DOHH2 (cell line): ENCODE results near the gene ROBO2.

ENCODE experiments used
- H3F3A ChIP-seq: fragments of 200-600 bp; sonication (generic), shearing (Covaris generic); 2 replicates; pipeline ENCODE4 v1.6.0; 2016; ENCODE audit warnings: antibody characterized with exemption, mild to moderate bottlenecking; ENCODE audit not compliant: control insufficient read depth, insufficient read depth
- H3K27ac ChIP-seq: fragments of 200-600 bp; sonication (generic); 2 replicates; pipeline ENCODE4 v1.5.1; 2014; ENCODE audit warnings: low read depth, mild to moderate bottlenecking, low read length, moderate library complexity
- H3K27me3 ChIP-seq: fragments of 200-600 bp; sonication (generic); 2 replicates; pipeline ENCODE4 v1.6.1; 2014; ENCODE audit warnings: mild to moderate bottlenecking, low read length, mixed read lengths; ENCODE audit not compliant: control insufficient read depth
- H3K36me3 ChIP-seq: fragments of 200-600 bp; sonication (generic); 2 replicates; pipeline ENCODE4 v1.6.1; 2014; ENCODE audit warnings: mild to moderate bottlenecking, low read length, moderate library complexity, mixed read lengths; ENCODE audit not compliant: control insufficient read depth
- H3K4me1 ChIP-seq: fragments of 200-600 bp; sonication (generic); 2 replicates; pipeline ENCODE4 v1.6.1; 2014; ENCODE audit warnings: mild to moderate bottlenecking, low read length, mixed read lengths; ENCODE audit not compliant: control insufficient read depth
- H3K4me2 ChIP-seq: fragments of 200-600 bp; sonication (generic); 2 replicates; pipeline ENCODE4 v1.6.0; 2014; ENCODE audit warnings: mild to moderate bottlenecking, low read length, moderate library complexity
- H3K4me3 ChIP-seq: fragments of 200-600 bp; sonication (generic); 2 replicates; pipeline ENCODE4 v1.5.1; 2014; ENCODE audit warnings: mild to moderate bottlenecking, low read length, mixed read lengths
- H3K79me2 ChIP-seq: fragments of 200-600 bp; sonication (generic); 2 replicates; pipeline ENCODE4 v1.6.1; 2014; ENCODE audit warnings: mild to moderate bottlenecking, low read length, mixed read lengths; ENCODE audit not compliant: control insufficient read depth
- H3K9me2 ChIP-seq: fragments of 200-600 bp; sonication (generic); replicated peaks from 2 replicates; pipeline ENCODE4 v1.6.1; 2014; ENCODE audit warnings: mild to moderate bottlenecking, low read length, mixed read lengths; ENCODE audit not compliant: control insufficient read depth
- H3K9me3 ChIP-seq: fragments of 200-600 bp; sonication (generic); 2 replicates; pipeline ENCODE4 v1.6.1; 2014; ENCODE audit warnings: antibody characterized with exemption, low read length, mixed read lengths; ENCODE audit not compliant: control insufficient read depth, insufficient read depth
- H4K20me1 ChIP-seq: fragments of 200-600 bp; sonication (generic); 2 replicates; pipeline ENCODE4 v1.6.0; 2014; ENCODE audit warnings: low read depth, mild to moderate bottlenecking, antibody characterized with exemption, low read length, moderate library complexity; ENCODE audit not compliant: control insufficient read depth, insufficient read depth
- EZH2phosphoT487 ChIP-seq: fragments of 200-600 bp; sonication (generic); IDR thresholded peaks from 2 replicates; pipeline ENCODE4 v1.6.1; 2017; ENCODE audit warnings: borderline replicate concordance, mild to moderate bottlenecking, antibody characterized with exemption, low read length, moderate library complexity, mixed read lengths
- TF ChIP-seq, protein P1 (sequence below): fragments of 200-600 bp; sonication (generic); IDR thresholded peaks from one replicate; pipeline ENCODE4 v1.5.1; 2014; ENCODE audit warnings: antibody characterized with exemption, mild to moderate bottlenecking, low read depth, low read length; ENCODE audit not compliant: poor library complexity, severe bottlenecking

ROBO2 gene

DNA sequence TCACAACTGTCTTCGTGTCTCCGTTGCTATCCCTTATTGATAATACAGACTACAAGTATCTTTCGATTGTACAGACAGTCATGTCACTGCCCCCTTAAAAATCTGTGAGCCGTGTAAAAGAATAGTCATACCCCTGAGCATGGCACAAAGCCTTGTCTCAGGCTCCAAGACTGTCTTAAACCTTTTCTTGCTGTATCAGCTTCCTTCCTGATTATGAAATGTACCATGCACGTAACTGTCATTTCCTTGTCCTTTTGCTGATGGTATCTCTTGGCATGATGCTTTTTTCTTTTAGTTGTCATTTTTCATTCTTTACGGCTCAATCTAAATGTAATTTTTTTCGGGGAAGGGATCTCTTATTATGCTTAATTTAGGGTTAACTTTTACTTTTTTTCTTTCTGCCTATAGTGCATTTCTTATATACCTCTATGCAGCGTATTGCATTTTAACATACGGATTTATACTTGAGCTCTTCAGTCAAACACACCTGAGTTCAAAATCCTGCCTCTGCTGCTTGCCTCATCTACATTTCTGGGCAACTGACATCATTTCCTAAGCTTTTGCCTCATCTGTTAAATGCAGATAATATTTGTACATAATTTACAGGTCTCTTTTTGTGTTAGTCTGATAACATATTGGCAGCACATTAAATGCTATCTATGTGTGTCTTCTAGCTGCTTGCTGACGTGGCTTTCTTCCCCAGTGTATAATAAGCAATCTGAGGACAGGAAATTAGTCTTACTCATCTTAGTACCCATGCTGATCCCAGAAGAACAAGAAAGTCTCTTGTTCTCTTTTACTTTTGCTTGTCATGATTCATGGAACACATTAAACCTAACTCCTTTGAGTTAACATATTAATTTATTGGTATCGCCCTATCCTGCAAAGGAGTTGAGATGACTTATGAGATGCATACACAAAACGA lies 57.3 kb downstream of the ROBO2 start:
- Histone ChIP-seq H3K4me2 (no peak overlapping the region), H3F3A (no peaks in the 10 kb centered on the region)

GRCh38 chr3:77102951-77103769 lies 63.3 kb downstream of the ROBO2 start:
- H3K27me3 ChIP-seq, result no peaks in the 10 kb centered on the region
- H3F3A ChIP-seq, result no peaks in the 10 kb centered on the region
- H3K9me3 ChIP-seq, result no peaks in the 10 kb centered on the region
- H3K4me3 ChIP-seq, result no peak overlapping the region
- no peaks in the 10 kb centered on the region for H3K4me1 ChIP-seq
- no peaks in the 10 kb centered on the region for H3K9me2 ChIP-seq
- no peak overlapping the region for H3K27ac ChIP-seq
- no peak overlapping the region for H3K4me2 ChIP-seq
- H3K79me2 ChIP-seq, result no peaks in the 10 kb centered on the region
- no peaks in the 10 kb centered on the region for H3K36me3 ChIP-seq
- H4K20me1 ChIP-seq, result no peaks in the 10 kb centered on the region
- TF ChIP-seq, protein P1, sequence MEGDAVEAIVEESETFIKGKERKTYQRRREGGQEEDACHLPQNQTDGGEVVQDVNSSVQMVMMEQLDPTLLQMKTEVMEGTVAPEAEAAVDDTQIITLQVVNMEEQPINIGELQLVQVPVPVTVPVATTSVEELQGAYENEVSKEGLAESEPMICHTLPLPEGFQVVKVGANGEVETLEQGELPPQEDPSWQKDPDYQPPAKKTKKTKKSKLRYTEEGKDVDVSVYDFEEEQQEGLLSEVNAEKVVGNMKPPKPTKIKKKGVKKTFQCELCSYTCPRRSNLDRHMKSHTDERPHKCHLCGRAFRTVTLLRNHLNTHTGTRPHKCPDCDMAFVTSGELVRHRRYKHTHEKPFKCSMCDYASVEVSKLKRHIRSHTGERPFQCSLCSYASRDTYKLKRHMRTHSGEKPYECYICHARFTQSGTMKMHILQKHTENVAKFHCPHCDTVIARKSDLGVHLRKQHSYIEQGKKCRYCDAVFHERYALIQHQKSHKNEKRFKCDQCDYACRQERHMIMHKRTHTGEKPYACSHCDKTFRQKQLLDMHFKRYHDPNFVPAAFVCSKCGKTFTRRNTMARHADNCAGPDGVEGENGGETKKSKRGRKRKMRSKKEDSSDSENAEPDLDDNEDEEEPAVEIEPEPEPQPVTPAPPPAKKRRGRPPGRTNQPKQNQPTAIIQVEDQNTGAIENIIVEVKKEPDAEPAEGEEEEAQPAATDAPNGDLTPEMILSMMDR, result no peak
- no peak for TF ChIP-seq EZH2phosphoT487

More for the DNA sequence above, 57.3 kb downstream of the ROBO2 start:
- H3K36me3 ChIP-seq, result no peaks in the 10 kb centered on the region
- no peaks in the 10 kb centered on the region for H3K4me1 ChIP-seq
- no peak overlapping the region for H3K27ac ChIP-seq
- no peak overlapping the region for H3K4me3 ChIP-seq
- no peaks in the 10 kb centered on the region for H3K27me3 ChIP-seq
- H3K9me3 ChIP-seq, result no peaks in the 10 kb centered on the region
- no peaks in the 10 kb centered on the region for H3K79me2 ChIP-seq
- no peaks in the 10 kb centered on the region for H3K9me2 ChIP-seq
- TF ChIP-seq, protein P1, result no peak
- TF ChIP-seq EZH2phosphoT487, result no peak
- no peaks in the 10 kb centered on the region for H4K20me1 ChIP-seq

GRCh38 chr3:77122652-77123051 lies 82.8 kb downstream of the ROBO2 start:
- H3K4me3 ChIP-seq, result no peak overlapping the region

More at GRCh38 chr3:77122652-77123051, 82.8 kb downstream of the ROBO2 start:
- Histone ChIP-seq H3K9me3 (no peaks in the 10 kb centered on the region), H3K4me1 (no peaks in the 10 kb centered on the region), H3K79me2 (no peaks in the 10 kb centered on the region), H3K27ac (no peak overlapping the region), H3K36me3 (no peaks in the 10 kb centered on the region), H4K20me1 (no peaks in the 10 kb centered on the region), H3K9me2 (no peaks in the 10 kb centered on the region), H3F3A (no peaks in the 10 kb centered on the region), H3K27me3 (no peaks in the 10 kb centered on the region), H3K4me2 (no peak overlapping the region)
- TF ChIP-seq EZH2phosphoT487, result no peak
- TF ChIP-seq, protein P1, result no peak
